K562 (cell line): Measurements from ENCODE around the gene TMEM271. TPM values are rescaled to one million over a fixed set of nuclear protein-coding genes. Genes with fewer than 3 reads are reported as not detected.

ENCODE experiments used
- ATAC-seq: fragments of 200-7000 bp; cut with Tn5 transposase; 3 replicates; pipeline ENCODE4 v1.9.1; 2020; ENCODE audit warnings: moderate library complexity
- BruUV-seq: library from RNA; stranded (reverse); fragments of 400-500 nt; replicated peaks from 2 replicates; lab custom pipeline; 2021; lab: Mats Ljungman, UMichigan
- CTCF ChIA-PET: fragments of 300-600 bp; formaldehyde crosslinking; extraction: SDS; loops from one replicate; lab custom pipeline; 2021; ENCODE audit warnings: low intra/inter-chr PET ratio; lab: Yijun Ruan, JAX
- POLR2A ChIA-PET: fragments of 300-600, 350-650 bp; sonication (Branson Sonifier 250); formaldehyde crosslinking; extraction: SDS; loops from one replicate; lab custom pipeline; 2021; ENCODE audit warnings: antibody characterized with exemption, inconsistent platforms; lab: Yijun Ruan, JAX
- DNase-seq, 4 experiments: peaks; one replicate each; pipeline versions ENCODE4 v3.0.0 to v3.0.0-alpha.2; 2011 to 2018; ENCODE audit warnings: low spot score in 3 of 4, mixed read lengths in 3 of 4; ENCODE audit errors: extremely low read depth in 1 of 4
- FAIRE-seq: peaks from 2 replicates; lab custom pipeline; 2011; peaks lifted over from hg19 to GRCh38; lab: Jason Lieb, UNC
- H2AFZ ChIP-seq: 2 replicates; pipeline ENCODE4 v1.6.0; 2011; ENCODE audit warnings: low read depth, low read length, control low read depth, inconsistent platforms
- H3K27ac ChIP-seq: fragments of 200-600 bp; 3 replicates; pipeline ENCODE4 v1.8.0; 2011; ENCODE audit warnings: low read depth, mild to moderate bottlenecking, control low read depth, inconsistent platforms, low read length, moderate library complexity, mixed read lengths; ENCODE audit errors: extremely low read depth
- H3K27me3 ChIP-seq, 2 experiments: fragments of 300-600 bp in 1 of 2; 2 replicates in 1 of 2; 3 replicates in 1 of 2; pipeline versions ENCODE4 v1.6.0 to v1.8.0; 2011; ENCODE audit warnings: inconsistent platforms in 2 of 2, low read length in 2 of 2, mild to moderate bottlenecking in 1 of 2, mixed read lengths in 1 of 2, moderate library complexity in 1 of 2; ENCODE audit not compliant: control insufficient read depth in 2 of 2, insufficient read depth in 2 of 2
- H3K36me3 ChIP-seq: fragments of 300-600 bp; 3 replicates; pipeline ENCODE4 v1.8.0; 2011; ENCODE audit warnings: mild to moderate bottlenecking, low read length, inconsistent platforms; ENCODE audit not compliant: control insufficient read depth, insufficient read depth
- H3K4me1 ChIP-seq, 2 experiments: fragments of 200-600 bp in 1 of 2; replicated peaks in 1 of 2; 2 replicates in 1 of 2; 3 replicates in 1 of 2; pipeline versions ENCODE4 v1.5.1 to v1.8.0; 2011; ENCODE audit warnings: inconsistent platforms in 2 of 2, low read length in 2 of 2, mild to moderate bottlenecking in 1 of 2, mixed read lengths in 1 of 2, moderate library complexity in 1 of 2; ENCODE audit not compliant: control insufficient read depth in 2 of 2, insufficient read depth in 2 of 2
- H3K4me2 ChIP-seq: 2 replicates; pipeline ENCODE4 v1.6.1; 2011; ENCODE audit warnings: low read length, control low read depth, inconsistent platforms, mixed read lengths; ENCODE audit not compliant: insufficient read depth
- H3K4me3 ChIP-seq: fragments of 200-600 bp; sonication (generic), shearing (Covaris generic); 2 replicates; pipeline ENCODE4 v1.5.1; 2016; ENCODE audit warnings: control low read depth, inconsistent platforms
- H3K79me2 ChIP-seq: fragments of 200-600 bp; 3 replicates; pipeline ENCODE4 v1.8.0; 2011; ENCODE audit warnings: low read length, inconsistent platforms; ENCODE audit not compliant: control insufficient read depth, insufficient read depth
- H3K9ac ChIP-seq, 2 experiments: 2 replicates each; pipeline versions ENCODE4 v1.6.0 to v1.6.1; 2011; ENCODE audit warnings: low read depth in 2 of 2, low read length in 2 of 2, control low read depth in 1 of 2, inconsistent platforms in 1 of 2, mild to moderate bottlenecking in 1 of 2, mixed read lengths in 1 of 2; ENCODE audit not compliant: insufficient read depth in 1 of 2
- H3K9me1 ChIP-seq: one replicate; pipeline ENCODE4 v1.6.0; 2011; ENCODE audit warnings: inconsistent platforms, mild to moderate bottlenecking, low read length, moderate library complexity; ENCODE audit not compliant: control insufficient read depth, insufficient read depth
- H3K9me3 ChIP-seq: replicated peaks from 2 replicates; pipeline ENCODE4 v1.5.1; 2011; ENCODE audit warnings: low read depth, low read length, inconsistent platforms; ENCODE audit not compliant: control insufficient read depth, insufficient read depth
- H4K20me1 ChIP-seq: replicated peaks from 2 replicates; pipeline ENCODE4 v1.6.1; 2011; ENCODE audit warnings: low read length, inconsistent platforms, mixed read lengths; ENCODE audit not compliant: control insufficient read depth, insufficient read depth
- CCAR2 ChIP-seq: fragments of 200-400 bp; formaldehyde crosslinking; IDR thresholded peaks from 2 replicates; pipeline ENCODE4 v1.6.1; 2017; ENCODE audit warnings: mild to moderate bottlenecking, low read depth, low read length
- L3MBTL2 ChIP-seq: fragments of 450-650 bp; IDR thresholded peaks from 2 replicates; pipeline ENCODE4 v1.6.1; 2016; ENCODE audit warnings: mild to moderate bottlenecking, moderate library complexity
- MEF2D ChIP-seq: conservative IDR thresholded peaks from 2 replicates; pipeline ENCODE4 v1.6.1; 2016; ENCODE audit warnings: low read depth, missing genetic modification characterization, missing compliant biosample characterization
- NR2C2 ChIP-seq, 2 experiments: fragments of 200-800 bp in 1 of 2; sonication (Bioruptor generic) in 1 of 2; sonication (generic) in 1 of 2; formaldehyde crosslinking in 1 of 2; IDR thresholded peaks; 2 replicates each; pipeline versions ENCODE4 v1.6.1 to v1.8.0; 2016 to 2022; ENCODE audit warnings: mild to moderate bottlenecking in 1 of 2, missing compliant biosample characterization in 1 of 2, missing genetic modification characterization in 1 of 2, missing genetic modification reagents in 1 of 2
- SP1 ChIP-seq: sonication (generic); formaldehyde crosslinking; IDR thresholded peaks from 2 replicates; pipeline ENCODE4 v1.8.1; 2022; ENCODE audit warnings: mild to moderate bottlenecking, missing genetic modification reagents
- ZC3H11A ChIP-seq: IDR thresholded peaks from 2 replicates; pipeline ENCODE4 v1.6.1; 2012; ENCODE audit warnings: low read depth, low read length, improper control_type of control experiment
- ZNF408 ChIP-seq: fragments of 250-450 bp; sonication (Bioruptor Pico); IDR thresholded peaks from 2 replicates; pipeline ENCODE4 v1.4.0; 2020; ENCODE audit warnings: low read depth, mild to moderate bottlenecking, moderate library complexity
- ZNF444 ChIP-seq: fragments of 250-450 bp; sonication (Bioruptor Pico); IDR thresholded peaks from 2 replicates; pipeline ENCODE4 v1.4.0; 2020; ENCODE audit warnings: mild to moderate bottlenecking, moderate library complexity
- WGBS: fragments of 100-300 bp; shearing (Covaris generic); methylation state at CpG from one replicate; pipeline ENCODE4 v1.1.6; 2016; ENCODE audit warnings: low coverage, mixed read lengths; ENCODE audit not compliant: insufficient coverage; ENCODE audit errors: missing lambda C conversion rate; 5-methylcytosine and 5-hydroxymethylcytosine counted together
- in situ Hi-C: fragments of 300-500 bp; cut with MboI; formaldehyde crosslinking; loops from 4 replicates; pipeline ENCODE4 v1.15.0; 2018; ENCODE audit warnings: inconsistent platforms, mixed read lengths
- intact Hi-C: fragments of 100-400 bp; cut with micrococcal nuclease; formaldehyde crosslinking; loops from 2 replicates; pipeline ENCODE4 v1.14.2; 2022
- polyA plus RNA-seq, 8 experiments: library from polyadenylated mRNA; depleted of rRNA in 4 of 8; stranded (reverse) in 5 of 8; unstranded in 3 of 8; fragments of >200 nt; fragmentation: Nextera tagmentation in 2 of 8; fragmentation: Illumina TruSeq in 1 of 8; extraction: Ambion mirVana in 2 of 8; extraction: Trizol in 1 of 8; gene quantifications; 2 replicates each; pipeline versions ENCODE4 v1.2.1 to v1.2.3, GENCODE V29; 2011 to 2014; ENCODE audit warnings: inconsistent platforms in 1 of 8, missing spikeins in 1 of 8
- total RNA-seq, 7 experiments: library from RNA; depleted of rRNA in 6 of 7; stranded (reverse); fragments of >200 nt in 6 of 7; fragmentation: Illumina TruSeq in 2 of 7; extraction: Trizol in 2 of 7; gene quantifications; 2 replicates each; pipeline versions ENCODE4 v1.2.1 to v1.2.3, GENCODE V29; 2011 to 2021; ENCODE audit warnings: low replicate concordance in 1 of 7
- TF ChIP-seq, protein P1 (sequence below): fragments of 250-450 bp; sonication (Bioruptor Pico); IDR thresholded peaks from 2 replicates; pipeline ENCODE4 v1.8.0; 2021; ENCODE audit warnings: moderate library complexity, mild to moderate bottlenecking, inconsistent platforms
- TF ChIP-seq, protein P2 (sequence below), 2 experiments: IDR thresholded peaks; 2 replicates each; pipeline ENCODE4 v1.6.1; 2012; ENCODE audit warnings: improper control_type of control experiment in 2 of 2, low read depth in 2 of 2, low read length in 2 of 2, borderline replicate concordance in 1 of 2

The TMEM271 gene
- total and polyA plus RNA-seq, 9 of the 15 experiments (the other 6 are each of a cell fraction or from before 2014, with no cell fraction given) = not detected

DNA sequence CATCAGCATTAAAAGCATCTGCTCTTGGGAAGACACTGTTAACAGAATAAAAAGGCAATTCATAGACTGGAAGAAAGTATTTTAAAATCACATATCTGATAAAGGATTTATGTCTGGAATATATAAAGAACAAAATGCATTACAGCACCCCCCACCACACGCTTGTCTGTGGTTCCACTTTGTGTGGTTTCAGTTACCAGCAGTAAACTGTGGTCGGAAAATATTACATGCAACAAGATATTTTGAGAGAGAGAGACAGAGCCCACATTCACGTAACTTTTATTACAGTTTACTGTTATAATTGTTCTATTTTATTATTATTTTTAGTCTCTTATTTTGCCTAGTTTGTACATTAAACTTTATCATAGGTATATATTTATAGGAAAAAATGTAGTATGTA, 28.0 kb upstream of the TMEM271 start:
- in situ Hi-C loops = no loop called here
- BruUV-seq = no TSS peak
- FAIRE-seq = no peak
- H3K27me3 ChIP-seq = peaks cover 4 to 45% of the 10 kb centered on the region in 2 experiments; a peak in 2 of 5 replicates
- H2AFZ ChIP-seq = no peak overlapping the region
- no peaks in the 10 kb centered on the region for H3K79me2 ChIP-seq
- TF ChIP-seq CCAR2 = no peak
- no peak for TF ChIP-seq ZNF408 (CRISPR knock-in tag)
- no peak for TF ChIP-seq ZNF444
- TF ChIP-seq MEF2D = no peak
- TF ChIP-seq, protein P1, sequence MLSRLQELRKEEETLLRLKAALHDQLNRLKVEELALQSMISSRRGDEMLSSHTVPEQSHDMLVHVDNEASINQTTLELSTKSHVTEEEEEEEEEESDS (CRISPR knock-in tag) = no peak
- TF ChIP-seq, protein P2, sequence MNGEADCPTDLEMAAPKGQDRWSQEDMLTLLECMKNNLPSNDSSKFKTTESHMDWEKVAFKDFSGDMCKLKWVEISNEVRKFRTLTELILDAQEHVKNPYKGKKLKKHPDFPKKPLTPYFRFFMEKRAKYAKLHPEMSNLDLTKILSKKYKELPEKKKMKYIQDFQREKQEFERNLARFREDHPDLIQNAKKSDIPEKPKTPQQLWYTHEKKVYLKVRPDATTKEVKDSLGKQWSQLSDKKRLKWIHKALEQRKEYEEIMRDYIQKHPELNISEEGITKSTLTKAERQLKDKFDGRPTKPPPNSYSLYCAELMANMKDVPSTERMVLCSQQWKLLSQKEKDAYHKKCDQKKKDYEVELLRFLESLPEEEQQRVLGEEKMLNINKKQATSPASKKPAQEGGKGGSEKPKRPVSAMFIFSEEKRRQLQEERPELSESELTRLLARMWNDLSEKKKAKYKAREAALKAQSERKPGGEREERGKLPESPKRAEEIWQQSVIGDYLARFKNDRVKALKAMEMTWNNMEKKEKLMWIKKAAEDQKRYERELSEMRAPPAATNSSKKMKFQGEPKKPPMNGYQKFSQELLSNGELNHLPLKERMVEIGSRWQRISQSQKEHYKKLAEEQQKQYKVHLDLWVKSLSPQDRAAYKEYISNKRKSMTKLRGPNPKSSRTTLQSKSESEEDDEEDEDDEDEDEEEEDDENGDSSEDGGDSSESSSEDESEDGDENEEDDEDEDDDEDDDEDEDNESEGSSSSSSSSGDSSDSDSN (IDR thresholded peaks at IDR 0.05; ENCODE audit: borderline replicate concordance in 1 of 2, low read depth in 2 of 2, low read length in 2 of 2) = no peak
- TF ChIP-seq ZC3H11A = no peak
- TF ChIP-seq L3MBTL2 = no peak
- TF ChIP-seq SP1 (CRISPR knock-in tag) = no peak
- TF ChIP-seq NR2C2 (CRISPR knock-in tag; IDR thresholded peaks at IDR 0.05) = no peak
- no peak for TF ChIP-seq NR2C2 (tag; IDR thresholded peaks at IDR 0.05)
- no peak overlapping the region for H3K4me2 ChIP-seq
- intact Hi-C loops = no loop called here
- no peaks in the 10 kb centered on the region for H3K9me3 ChIP-seq
- no peaks in the 10 kb centered on the region for H3K36me3 ChIP-seq
- ChIA-PET POLR2A (no interaction called here), CTCF (no interaction called here)
- WGBS = 0% methylated on average over 3 of the region's 3 CpGs
- no peaks in the 10 kb centered on the region for H3K9me1 ChIP-seq
- peaks cover 0 to 8% of the 10 kb centered on the region in 2 experiments; a peak in 2 of 5 replicates for H3K4me1 ChIP-seq
- ATAC-seq = no peak
- no peak for DNase-seq
- H4K20me1 ChIP-seq = no peaks in the 10 kb centered on the region
- H3K9ac ChIP-seq = no peak overlapping the region
- no peak overlapping the region for H3K4me3 ChIP-seq
- no peak overlapping the region for H3K27ac ChIP-seq
